Measurements from ENCODE around the gene SULT2B1. TPM values are rescaled to one million over a fixed set of nuclear protein-coding genes. Genes with fewer than 3 reads are reported as not detected.

SULT2B1 gene
- total and polyA plus RNA-seq, 8 donors: 2.1 to 6.3 (median 2.9) TPM

GRCh38 chr19:48511800-48512503 lies 40.0 kb upstream of the SULT2B1 start, which contains the start of gene LMTK3:
TSS of gene LMTK3 (minus strand) at chr19:48511835. CDS start at chr19:48511576, 259 bp downstream.
- ATAC-seq (no peak), DNase-seq (no peak)
- intact Hi-C loops (cut with DNase I): no loop called here
- H3K4me1 ChIP-seq: peaks cover 0 to 23% of the 10 kb centered on the region in 2 donors
- no peak within 1 kb of the TSS for H3K4me3 ChIP-seq
- no peaks in the 10 kb centered on the region for H3K36me3 ChIP-seq
- TF ChIP-seq, protein P1, sequence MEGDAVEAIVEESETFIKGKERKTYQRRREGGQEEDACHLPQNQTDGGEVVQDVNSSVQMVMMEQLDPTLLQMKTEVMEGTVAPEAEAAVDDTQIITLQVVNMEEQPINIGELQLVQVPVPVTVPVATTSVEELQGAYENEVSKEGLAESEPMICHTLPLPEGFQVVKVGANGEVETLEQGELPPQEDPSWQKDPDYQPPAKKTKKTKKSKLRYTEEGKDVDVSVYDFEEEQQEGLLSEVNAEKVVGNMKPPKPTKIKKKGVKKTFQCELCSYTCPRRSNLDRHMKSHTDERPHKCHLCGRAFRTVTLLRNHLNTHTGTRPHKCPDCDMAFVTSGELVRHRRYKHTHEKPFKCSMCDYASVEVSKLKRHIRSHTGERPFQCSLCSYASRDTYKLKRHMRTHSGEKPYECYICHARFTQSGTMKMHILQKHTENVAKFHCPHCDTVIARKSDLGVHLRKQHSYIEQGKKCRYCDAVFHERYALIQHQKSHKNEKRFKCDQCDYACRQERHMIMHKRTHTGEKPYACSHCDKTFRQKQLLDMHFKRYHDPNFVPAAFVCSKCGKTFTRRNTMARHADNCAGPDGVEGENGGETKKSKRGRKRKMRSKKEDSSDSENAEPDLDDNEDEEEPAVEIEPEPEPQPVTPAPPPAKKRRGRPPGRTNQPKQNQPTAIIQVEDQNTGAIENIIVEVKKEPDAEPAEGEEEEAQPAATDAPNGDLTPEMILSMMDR (IDR thresholded peaks at IDR 0.05): no peak
- no peaks in the 10 kb centered on the region for H3K9me3 ChIP-seq
- peaks cover 29 to 61% of the 10 kb centered on the region in 2 donors for H3K27me3 ChIP-seq
- H3K27ac ChIP-seq: no peak within 1 kb of the TSS

- H3K27ac ChIP-seq: no peak overlapping the region
- TF ChIP-seq, protein P1 (IDR thresholded peaks at IDR 0.05): no peak
- peaks cover 29 to 61% of the 10 kb centered on the region in 2 donors for H3K27me3 ChIP-seq
- DNase-seq (no peak), ATAC-seq (no peak)
- H3K9me3 ChIP-seq: no peaks in the 10 kb centered on the region
- H3K4me3 ChIP-seq: peak overlapping the region in 1 of 2 donors; percentile 48
- intact Hi-C loops (cut with DNase I): no loop called here
- peaks cover 0 to 23% of the 10 kb centered on the region in 2 donors for H3K4me1 ChIP-seq
- H3K36me3 ChIP-seq: no peaks in the 10 kb centered on the region
Measured at GRCh38 chr19:48512504-48513288, 39.3 kb upstream of the SULT2B1 start.

DNA sequence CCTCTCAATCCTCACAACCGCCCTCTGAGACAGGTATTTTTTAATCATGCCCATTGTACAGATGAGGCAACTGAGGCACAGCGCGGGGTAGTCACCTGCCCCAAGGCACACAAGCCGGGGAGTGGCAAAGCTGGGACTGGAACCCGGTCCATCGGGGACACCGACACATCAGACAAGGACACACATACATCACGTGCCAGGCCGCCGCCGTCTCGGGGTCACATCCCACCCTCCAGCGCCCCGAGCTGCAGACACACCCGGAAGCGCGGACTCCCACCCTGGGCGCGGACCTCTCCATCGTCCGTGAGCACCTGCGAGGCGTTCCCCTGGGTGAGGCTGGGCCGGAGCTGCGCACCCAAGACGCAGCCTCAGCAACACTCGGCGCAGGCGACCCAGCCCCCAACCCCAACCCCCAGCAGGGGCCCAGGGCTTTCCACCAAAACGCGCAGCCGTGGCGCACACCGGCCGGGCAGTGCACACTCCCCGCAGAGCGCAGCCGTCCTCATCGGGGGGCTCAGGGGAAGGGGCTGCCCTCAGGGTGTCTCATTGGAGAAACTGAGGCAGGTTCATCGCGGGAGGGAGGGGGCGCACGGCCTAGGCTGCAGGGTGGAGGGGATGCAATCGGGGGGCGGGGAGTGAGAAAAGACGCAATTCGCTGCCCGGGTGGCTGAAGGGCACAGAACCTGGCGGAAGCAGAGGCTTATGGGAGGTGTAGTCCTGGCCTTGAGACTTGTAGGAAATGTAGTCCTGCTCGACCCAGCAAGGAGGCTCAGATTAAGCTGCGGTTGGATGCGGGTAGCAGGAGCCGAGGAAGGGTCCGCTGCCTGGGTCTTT lies 38.5 kb upstream of the SULT2B1 start:
- DNase-seq: peak in 3 of 4 donors; percentile 60 to 84 (median 74)
- Histone ChIP-seq H3K36me3 (no peaks in the 10 kb centered on the region), H3K27ac (no peak overlapping the region), H3K9me3 (no peaks in the 10 kb centered on the region), H3K4me1 (peaks cover 0 to 23% of the 10 kb centered on the region in 2 donors), H3K27me3 (peaks cover 29 to 58% of the 10 kb centered on the region in 2 donors), H3K4me3 (peak overlapping the region; percentile 48 to 53)
- TF ChIP-seq, protein P1 (IDR thresholded peaks at IDR 0.05): no peak
- intact Hi-C loops (cut with DNase I): no loop called here
- peak; percentile 93 for ATAC-seq

DNA sequence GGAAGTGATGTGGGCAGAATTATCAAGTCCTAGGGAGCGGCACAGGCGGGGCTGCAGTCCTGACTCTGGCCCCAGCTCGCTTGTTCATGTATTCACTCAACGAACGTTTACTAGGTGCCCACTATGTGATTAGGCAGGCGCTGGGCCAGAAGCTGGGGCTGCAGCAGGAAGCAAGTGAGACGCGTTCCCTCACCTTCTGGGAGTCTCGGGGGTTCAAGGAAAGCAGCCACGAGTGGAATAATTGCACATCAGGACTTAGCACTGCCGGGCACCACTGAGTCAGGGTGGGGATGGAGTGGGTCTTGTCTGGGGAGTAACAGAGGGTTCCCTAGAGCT lies 37.9 kb upstream of the SULT2B1 start:
- TF ChIP-seq, protein P1 (IDR thresholded peaks at IDR 0.05): no peak
- Histone ChIP-seq H3K4me1 (peaks cover 0 to 23% of the 10 kb centered on the region in 2 donors), H3K36me3 (no peaks in the 10 kb centered on the region), H3K4me3 (peak overlapping the region in 1 of 2 donors; percentile 48), H3K9me3 (no peaks in the 10 kb centered on the region), H3K27me3 (peaks cover 29 to 52% of the 10 kb centered on the region in 2 donors), H3K27ac (no peak overlapping the region)
- ATAC-seq (no peak), DNase-seq (no peak)
- intact Hi-C loops (cut with DNase I): no loop called here

Data from left lung (tissue), 10 donors.